ENCODE results near the gene CMTR1.

GRCh38 chr6:37456126-37456525 is 23.1 kb downstream of the CMTR1 start:
- TF ChIP-seq POLR2A (IDR thresholded peaks at IDR 0.05) (no peak), EP300 (IDR thresholded peaks at IDR 0.05) (no peak), POLR2AphosphoS5 (IDR thresholded peaks at IDR 0.05) (no peak)
